NCI-H446 (cell line): ENCODE results near the gene UBE2Q1.

ENCODE experiments used
- DNase-seq, 2 experiments: peaks; one replicate each; lab custom pipeline; 2025; lab: John Stamatoyannopoulos, UW

UBE2Q1 gene

GRCh38 chr1:154577346-154578057 is 19.0 kb upstream of the UBE2Q1 start:
- DNase-seq = no peak

GRCh38 chr1:154575951-154576566 is 17.6 kb upstream of the UBE2Q1 start:
- DNase-seq = no peak

- DNase-seq = no peak
Observed at GRCh38 chr1:154575147-154575927, 16.9 kb upstream of the UBE2Q1 start.

GRCh38 chr1:154574716-154575115 is 16.3 kb upstream of the UBE2Q1 start:
- DNase-seq = peak in 1 of 2 experiments; percentile 70

GRCh38 chr1:154573168-154573510 is 14.7 kb upstream of the UBE2Q1 start:
- no peak for DNase-seq

GRCh38 chr1:154572468-154573167 is 14.2 kb upstream of the UBE2Q1 start:
- no peak for DNase-seq

GRCh38 chr1:154571964-154572288 is 13.5 kb upstream of the UBE2Q1 start:
- DNase-seq = no peak

GRCh38 chr1:154571244-154571963 is 12.9 kb upstream of the UBE2Q1 start:
- no peak for DNase-seq

- no peak for DNase-seq
Observed at GRCh38 chr1:154568157-154568815, 9.8 kb upstream of the UBE2Q1 start.

- peak; percentile 59 to 77 for DNase-seq
Observed at GRCh38 chr1:154567386-154568156, 9.1 kb upstream of the UBE2Q1 start, which contains the start of gene CHRNB2. CHRNB2 (plus strand) TSS chr1:154567778; CDS start chr1:154568045, 267 bp downstream.

- DNase-seq = no peak
Observed at GRCh38 chr1:154565876-154566275, 7.4 kb upstream of the UBE2Q1 start.

GRCh38 chr1:154559466-154560044 is 1.1 kb upstream of the UBE2Q1 start:
- DNase-seq = peak; percentile 88 to 96

GRCh38 chr1:154558720-154559465 is 431 bp upstream of the UBE2Q1 start:
- DNase-seq = peak; percentile 99

- no peak for DNase-seq
Observed at GRCh38 chr1:154557248-154557938, 1.1 kb downstream of the UBE2Q1 start.

GRCh38 chr1:154556422-154556821 is 2.0 kb downstream of the UBE2Q1 start:
- no peak for DNase-seq

GRCh38 chr1:154553056-154554030 is 5.1 kb downstream of the UBE2Q1 start:
- no peak for DNase-seq

GRCh38 chr1:154552036-154552435 is 6.4 kb downstream of the UBE2Q1 start:
- DNase-seq = no peak

- no peak for DNase-seq
Observed at GRCh38 chr1:154551474-154551873, 7.0 kb downstream of the UBE2Q1 start.
